ENCODE results near the gene SERGEF. TPM values are rescaled to one million over a fixed set of nuclear protein-coding genes. Genes with fewer than 3 reads are reported as not detected.
"Not testable (repeated sequence)": the region's sequence is repeated elsewhere in the genome, so short reads cannot be mapped to it uniquely, and the experiment has no call there.

SERGEF gene
- total RNA-seq, 2 experiments from 2014 or later = 40.2 to 41.7 TPM

DNA sequence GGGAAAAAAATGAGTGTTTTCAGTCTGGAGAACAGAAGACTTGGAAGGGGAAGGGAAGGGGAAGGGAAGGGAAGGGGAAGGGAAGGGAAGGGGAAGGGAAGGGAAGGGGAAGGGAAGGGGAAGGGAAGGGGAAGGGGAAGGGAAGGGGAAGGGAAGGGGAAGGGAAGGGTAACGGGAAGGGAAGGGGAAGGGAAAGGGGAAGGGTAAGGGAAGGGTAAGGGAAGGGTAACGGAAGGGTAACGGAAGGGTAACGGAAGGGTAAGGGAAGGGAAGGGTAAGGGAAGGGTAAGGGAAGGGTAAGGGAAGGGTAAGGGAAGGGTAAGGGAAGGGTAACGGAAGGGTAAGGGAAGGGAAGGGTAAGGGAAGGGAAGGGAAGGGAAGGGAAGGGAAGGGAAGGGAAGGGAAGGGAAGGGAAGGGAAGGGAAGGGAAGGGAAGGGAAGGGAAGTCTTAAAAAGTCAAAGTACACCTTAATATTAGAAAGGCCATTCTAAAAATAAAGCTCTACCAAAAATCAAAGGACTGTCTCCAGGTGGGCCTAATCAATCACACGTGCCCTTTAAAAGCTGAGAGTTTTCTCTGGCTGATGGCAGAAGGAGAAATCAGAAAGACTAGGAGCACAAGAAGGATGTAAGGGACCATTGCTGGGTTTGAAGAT, 116.2 kb downstream of the SERGEF start:
- H3K27me3 Mint-ChIP-seq (ENCODE audit: low read depth); H3K4me1 Mint-ChIP-seq (ENCODE audit: low read depth); H3K36me3 Mint-ChIP-seq (ENCODE audit: low read depth); intact Hi-C loops (cut with micrococcal nuclease); H3K4me3 Mint-ChIP-seq; H3K9me3 Mint-ChIP-seq; DNase-seq; H3K27ac Mint-ChIP-seq: not testable (repeated sequence)
- CTCF ChIA-PET = interaction anchor here (1.9 kb wide), 1 partner anchor 166 kb away, joined by 6 read pairs; no protein-coding TSS in a partner anchor

DNA sequence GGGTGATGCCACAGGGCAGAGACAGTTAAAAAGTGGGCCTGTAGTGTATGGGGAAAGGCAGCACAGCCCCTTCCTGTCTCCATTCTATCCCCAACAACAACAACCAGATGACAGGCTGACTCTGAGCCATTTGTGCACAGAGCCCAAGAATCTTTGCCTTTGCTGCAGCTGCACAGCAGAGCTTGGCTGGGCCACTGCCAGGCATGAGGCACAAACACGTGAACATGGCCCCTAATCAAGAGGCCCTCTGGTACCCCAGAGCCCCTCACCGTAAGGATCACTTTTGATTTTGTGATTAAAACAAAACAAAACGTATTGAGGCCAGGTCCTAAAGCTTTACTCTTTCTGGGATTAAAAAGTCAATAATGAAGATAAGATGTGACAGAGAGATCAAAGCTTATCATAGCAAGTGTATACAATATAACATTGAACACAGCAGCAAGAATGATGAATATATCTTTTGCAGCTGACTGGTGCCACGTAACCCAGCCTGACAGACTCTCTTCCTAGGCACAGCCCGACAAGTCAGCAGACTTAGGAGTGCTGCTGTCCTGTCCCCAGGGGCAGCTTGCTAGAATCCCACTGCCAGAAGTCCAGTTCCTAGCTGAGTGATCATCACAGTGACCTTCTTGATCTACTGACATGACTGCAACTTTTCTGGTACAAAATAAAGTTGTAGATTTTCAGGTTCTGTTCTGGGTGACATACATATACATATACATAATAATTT, 117.8 kb downstream of the SERGEF start:
- H3K9me3 Mint-ChIP-seq = no peaks in the 10 kb centered on the region
- peaks cover 4% of the 10 kb centered on the region for H3K36me3 Mint-ChIP-seq (ENCODE audit: low read depth)
- CTCF ChIA-PET = interaction anchor here (1.9 kb wide), 1 partner anchor 164 kb away, joined by 6 read pairs; no protein-coding TSS in a partner anchor
- H3K27ac Mint-ChIP-seq = no peak overlapping the region
- intact Hi-C loops (cut with micrococcal nuclease) = no loop called here
- no peak for DNase-seq
- H3K4me1 Mint-ChIP-seq (ENCODE audit: low read depth) = no peaks in the 10 kb centered on the region
- H3K4me3 Mint-ChIP-seq = no peak overlapping the region
- H3K27me3 Mint-ChIP-seq (ENCODE audit: low read depth) = no peaks in the 10 kb centered on the region

DNA sequence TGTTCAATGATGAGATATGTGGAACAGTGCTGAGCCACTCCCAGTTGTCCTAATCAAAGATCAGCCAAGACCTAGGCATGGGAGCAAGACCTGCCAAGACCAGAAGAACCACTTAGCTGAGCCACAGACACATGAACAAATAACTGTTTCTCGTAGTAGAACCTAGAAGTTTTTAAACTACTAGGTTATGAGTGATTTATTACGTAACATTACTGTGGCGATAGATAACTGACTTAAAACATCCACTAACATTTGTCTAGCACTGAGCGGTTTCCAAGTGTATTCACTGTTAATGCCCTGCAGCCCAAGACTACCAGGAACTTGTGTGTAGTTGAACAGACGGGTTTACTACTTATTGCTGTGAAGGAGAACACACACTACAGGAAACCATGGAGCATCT, 120.4 kb downstream of the SERGEF start:
- Mint-ChIP-seq H3K36me3 (ENCODE audit: low read depth) (peaks cover 4% of the 10 kb centered on the region), H3K27ac (no peak overlapping the region), H3K27me3 (ENCODE audit: low read depth) (no peaks in the 10 kb centered on the region), H3K4me1 (ENCODE audit: low read depth) (no peaks in the 10 kb centered on the region), H3K4me3 (no peak overlapping the region), H3K9me3 (no peaks in the 10 kb centered on the region)
- DNase-seq = no peak
- CTCF ChIA-PET = interaction anchor here (0.6 kb wide), 1 partner anchor 11 kb away, joined by 3 read pairs; no protein-coding TSS in a partner anchor
- intact Hi-C loops (cut with micrococcal nuclease) = no loop called here

DNA sequence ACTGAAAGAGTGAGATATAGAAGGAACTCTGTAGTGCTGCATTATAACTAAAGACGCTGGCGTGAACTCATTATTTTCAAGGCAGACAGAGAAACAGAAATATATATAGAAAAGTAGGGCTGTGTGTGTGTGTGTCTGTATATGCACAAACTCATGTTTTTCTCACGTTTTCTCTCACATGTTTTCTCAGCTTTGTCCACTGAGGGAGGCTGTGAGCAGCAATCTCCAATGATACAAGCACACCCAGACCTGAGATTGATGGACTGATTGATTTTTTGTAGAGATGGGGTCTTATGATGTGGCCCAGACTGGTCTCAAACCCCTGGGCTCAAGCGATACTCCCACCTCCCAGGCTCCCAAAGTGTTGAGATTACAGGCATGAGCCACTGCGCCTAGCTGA, 122.5 kb downstream of the SERGEF start:
- H3K27ac Mint-ChIP-seq = no peak overlapping the region
- H3K27me3 Mint-ChIP-seq (ENCODE audit: low read depth) = no peaks in the 10 kb centered on the region
- peaks cover 6% of the 10 kb centered on the region for H3K36me3 Mint-ChIP-seq (ENCODE audit: low read depth)
- CTCF ChIA-PET = interaction anchor here (1.1 kb wide), 1 partner anchor 13 kb away, joined by 3 read pairs; no protein-coding TSS in a partner anchor
- intact Hi-C loops (cut with micrococcal nuclease) = no loop called here
- DNase-seq = no peak
- H3K4me3 Mint-ChIP-seq = no peak overlapping the region
- H3K4me1 Mint-ChIP-seq (ENCODE audit: low read depth) = no peaks in the 10 kb centered on the region
- no peaks in the 10 kb centered on the region for H3K9me3 Mint-ChIP-seq

DNA sequence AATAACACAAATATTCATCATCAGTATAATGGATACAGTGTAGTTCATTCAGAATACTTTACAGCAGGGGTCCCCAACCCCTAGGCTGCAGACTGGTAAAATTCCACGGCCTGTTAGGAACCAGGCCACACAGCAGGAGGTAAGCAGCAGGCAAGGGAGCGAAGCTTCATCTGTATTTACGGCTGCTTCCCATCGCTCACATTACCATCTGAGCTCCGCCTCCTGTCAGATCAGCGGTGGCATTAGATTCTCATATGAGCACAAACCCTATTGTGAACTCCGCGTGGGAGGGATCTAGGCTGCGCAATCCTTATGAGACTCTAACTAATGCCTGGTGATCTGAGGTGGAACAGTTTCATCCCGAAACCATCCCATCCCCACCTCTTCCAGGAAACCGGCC, 125.1 kb downstream of the SERGEF start:
- intact Hi-C loops (cut with micrococcal nuclease) = no loop called here

DNA sequence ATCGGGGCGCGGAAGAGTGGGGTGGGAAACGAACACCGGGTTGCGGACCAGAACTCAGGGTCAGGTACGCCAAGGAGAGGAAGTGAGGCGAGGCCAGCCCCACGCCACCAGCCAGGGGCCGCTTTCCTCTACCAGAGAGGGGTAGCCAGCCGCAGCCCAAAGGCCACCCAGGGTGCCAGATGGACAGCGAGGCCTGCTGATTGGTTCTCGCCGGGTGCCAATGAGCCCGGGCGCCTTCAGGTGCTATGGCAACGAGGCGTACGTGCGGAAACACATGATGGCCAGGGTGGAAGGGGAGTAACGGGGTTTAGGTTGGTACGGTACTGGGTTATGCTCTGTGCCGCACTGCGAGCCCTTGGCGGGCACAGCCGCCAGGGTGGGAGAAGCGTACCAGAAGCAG, 128.9 kb downstream of the SERGEF start:
- H3K9me3 Mint-ChIP-seq = no peaks in the 10 kb centered on the region
- peaks cover 2% of the 10 kb centered on the region for H3K36me3 Mint-ChIP-seq (ENCODE audit: low read depth)
- intact Hi-C loops (cut with micrococcal nuclease) = no loop called here
- no peak overlapping the region for H3K27ac Mint-ChIP-seq
- no peaks in the 10 kb centered on the region for H3K4me1 Mint-ChIP-seq (ENCODE audit: low read depth)
- DNase-seq = no peak
- CTCF ChIA-PET = no interaction called here
- H3K27me3 Mint-ChIP-seq (ENCODE audit: low read depth) = no peaks in the 10 kb centered on the region
- H3K4me3 Mint-ChIP-seq = no peak overlapping the region

More for the DNA sequence above, 125.1 kb downstream of the SERGEF start:
- DNase-seq = no peak
- no peaks in the 10 kb centered on the region for H3K9me3 Mint-ChIP-seq
- no peaks in the 10 kb centered on the region for H3K27me3 Mint-ChIP-seq (ENCODE audit: low read depth)
- CTCF ChIA-PET = no interaction called here
- H3K4me1 Mint-ChIP-seq (ENCODE audit: low read depth) = no peaks in the 10 kb centered on the region
- H3K36me3 Mint-ChIP-seq (ENCODE audit: low read depth) = peaks cover 4% of the 10 kb centered on the region
- H3K4me3 Mint-ChIP-seq = no peak overlapping the region
- H3K27ac Mint-ChIP-seq = no peak overlapping the region

GRCh38 chr11:17883057-17883456, 129.8 kb downstream of the SERGEF start:
- H3K9me3 Mint-ChIP-seq = no peaks in the 10 kb centered on the region
- no peaks in the 10 kb centered on the region for H3K4me1 Mint-ChIP-seq (ENCODE audit: low read depth)
- H3K4me3 Mint-ChIP-seq = no peak overlapping the region
- CTCF ChIA-PET = interaction anchor here (0.7 kb wide), 1 partner anchor 168 kb away, joined by 3 read pairs; no protein-coding TSS in a partner anchor
- no peak for DNase-seq
- no peak overlapping the region for H3K27ac Mint-ChIP-seq
- H3K27me3 Mint-ChIP-seq (ENCODE audit: low read depth) = no peaks in the 10 kb centered on the region
- intact Hi-C loops (cut with micrococcal nuclease) = no loop called here
- peaks cover 6% of the 10 kb centered on the region for H3K36me3 Mint-ChIP-seq (ENCODE audit: low read depth)

GRCh38 chr11:17878743-17879142, 134.1 kb downstream of the SERGEF start:
- Mint-ChIP-seq H3K4me1 (ENCODE audit: low read depth) (no peaks in the 10 kb centered on the region), H3K27ac (no peak overlapping the region), H3K9me3 (no peaks in the 10 kb centered on the region), H3K36me3 (ENCODE audit: low read depth) (peaks cover 5% of the 10 kb centered on the region), H3K4me3 (no peak overlapping the region), H3K27me3 (ENCODE audit: low read depth) (no peaks in the 10 kb centered on the region)
- CTCF ChIA-PET = no interaction called here
- no peak for DNase-seq
- intact Hi-C loops (cut with micrococcal nuclease) = no loop called here

- no peak overlapping the region for H3K4me3 Mint-ChIP-seq
- intact Hi-C loops (cut with micrococcal nuclease) = no loop called here
- no peak overlapping the region for H3K27ac Mint-ChIP-seq
- DNase-seq = no peak
- H3K9me3 Mint-ChIP-seq = no peaks in the 10 kb centered on the region
- no peaks in the 10 kb centered on the region for H3K4me1 Mint-ChIP-seq (ENCODE audit: low read depth)
- H3K36me3 Mint-ChIP-seq (ENCODE audit: low read depth) = peaks cover 5% of the 10 kb centered on the region
- CTCF ChIA-PET = no interaction called here
- H3K27me3 Mint-ChIP-seq (ENCODE audit: low read depth) = no peaks in the 10 kb centered on the region
These were observed 135.0 kb downstream of the SERGEF start for GRCh38 chr11:17877886-17878285.

DNA sequence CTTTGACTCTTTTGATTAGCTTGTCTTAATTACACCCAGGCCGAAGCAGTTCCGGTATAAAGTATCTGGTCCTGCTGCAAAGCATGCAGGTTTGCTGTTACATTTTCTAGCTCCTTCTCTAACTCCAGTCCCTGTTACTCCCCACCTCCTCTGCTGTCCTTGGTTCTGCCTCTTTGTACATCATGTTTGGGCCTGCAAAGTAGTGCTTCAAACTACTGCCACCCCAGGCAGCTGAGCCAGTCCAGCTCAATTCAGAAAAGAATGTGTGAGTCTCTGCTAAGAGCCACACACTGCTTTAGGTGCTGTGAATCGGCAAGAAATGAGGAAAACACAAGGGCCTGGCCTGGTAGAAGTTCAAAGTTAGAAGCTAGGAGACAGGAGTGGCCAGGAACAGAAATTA, 136.0 kb downstream of the SERGEF start:
- intact Hi-C loops (cut with micrococcal nuclease) = no loop called here
- no peak for DNase-seq
- H3K4me1 Mint-ChIP-seq (ENCODE audit: low read depth) = no peaks in the 10 kb centered on the region
- H3K27ac Mint-ChIP-seq = no peak overlapping the region
- no peak overlapping the region for H3K4me3 Mint-ChIP-seq
- peaks cover 10% of the 10 kb centered on the region for H3K36me3 Mint-ChIP-seq (ENCODE audit: low read depth)
- CTCF ChIA-PET = interaction anchor here (1.3 kb wide), 1 partner anchor 12 kb away, joined by 3 read pairs; no protein-coding TSS in a partner anchor
- H3K9me3 Mint-ChIP-seq = no peaks in the 10 kb centered on the region
- H3K27me3 Mint-ChIP-seq (ENCODE audit: low read depth) = no peaks in the 10 kb centered on the region

GRCh38 chr11:17875891-17876290, 137.0 kb downstream of the SERGEF start:
- DNase-seq = no peak
- intact Hi-C loops (cut with micrococcal nuclease) = no loop called here
- Mint-ChIP-seq H3K9me3 (no peaks in the 10 kb centered on the region), H3K4me3 (no peak overlapping the region), H3K27ac (no peak overlapping the region), H3K27me3 (ENCODE audit: low read depth) (no peaks in the 10 kb centered on the region), H3K36me3 (ENCODE audit: low read depth) (peaks cover 18% of the 10 kb centered on the region), H3K4me1 (ENCODE audit: low read depth) (no peaks in the 10 kb centered on the region)
- CTCF ChIA-PET = interaction anchor here (1.3 kb wide), 1 partner anchor 11 kb away, joined by 3 read pairs; no protein-coding TSS in a partner anchor

DNA sequence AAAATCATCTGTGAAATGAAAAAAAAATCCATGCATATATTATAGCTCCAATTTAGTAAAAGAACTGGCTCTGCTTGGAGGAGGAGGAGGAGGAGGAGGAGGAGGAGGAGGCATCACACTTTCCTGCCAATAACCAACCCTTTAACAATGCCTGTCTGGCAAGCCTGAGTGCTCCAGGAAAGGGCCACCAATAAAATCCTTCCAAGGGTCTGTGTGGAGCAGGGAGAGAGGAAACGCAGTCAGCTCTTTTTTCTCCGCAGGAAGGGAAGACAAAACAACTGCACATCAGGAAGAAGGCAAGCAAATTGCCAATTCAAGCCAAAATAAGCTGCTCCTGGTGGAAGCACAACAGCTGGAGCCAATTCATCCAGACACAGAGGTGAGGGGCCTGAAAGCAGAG, 139.3 kb downstream of the SERGEF start:
- CTCF ChIA-PET = interaction anchor here (2.0 kb wide), 1 partner anchor 8 kb away, joined by 7 read pairs; no protein-coding TSS in a partner anchor
- intact Hi-C loops (cut with micrococcal nuclease) = no loop called here
- Mint-ChIP-seq H3K27ac (no peak overlapping the region), H3K36me3 (ENCODE audit: low read depth) (peaks cover 30% of the 10 kb centered on the region), H3K27me3 (ENCODE audit: low read depth) (no peaks in the 10 kb centered on the region), H3K4me1 (ENCODE audit: low read depth) (no peaks in the 10 kb centered on the region), H3K9me3 (peaks cover under 1% of the 10 kb centered on the region), H3K4me3 (no peak overlapping the region)
- DNase-seq = no peak

DNA sequence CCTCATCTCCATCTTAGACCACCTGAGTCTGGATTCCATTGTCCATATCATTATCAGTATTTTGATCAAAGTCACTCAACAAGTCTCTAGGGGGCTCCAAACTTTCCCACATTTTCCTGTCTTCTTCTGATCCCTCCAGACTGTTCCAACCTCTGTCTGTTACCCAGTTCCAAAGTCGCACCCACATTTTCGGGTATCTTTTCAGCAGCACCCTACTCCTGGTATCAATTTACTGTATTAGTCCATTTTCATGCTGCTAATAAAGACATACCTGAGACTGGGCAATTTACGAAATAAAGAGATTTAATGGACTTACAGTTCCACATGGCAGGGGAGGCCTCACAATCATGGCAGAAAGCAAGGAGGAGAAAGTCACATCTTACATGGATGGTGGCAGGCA, 144.4 kb downstream of the SERGEF start:
- H3K4me3 Mint-ChIP-seq; CTCF ChIA-PET; H3K4me1 Mint-ChIP-seq (ENCODE audit: low read depth); DNase-seq; H3K27ac Mint-ChIP-seq; H3K27me3 Mint-ChIP-seq (ENCODE audit: low read depth); H3K9me3 Mint-ChIP-seq; intact Hi-C loops (cut with micrococcal nuclease): not testable (repeated sequence)
- H3K36me3 Mint-ChIP-seq (ENCODE audit: low read depth) = peaks cover 40% of the 10 kb centered on the region
